IMR-90 (cell line): ENCODE results near the gene CMTM8.

Source experiments
- CEBPB ChIP-seq: IDR thresholded peaks from 2 replicates; pipeline ENCODE4 v1.6.1; 2012; ENCODE audit warnings: low read depth, low read length, improper control_type of control experiment
- POLR2A ChIP-seq: IDR thresholded peaks from 2 replicates; pipeline ENCODE4 v1.6.1; 2012; ENCODE audit warnings: mild to moderate bottlenecking, low read depth, low read length
- RAD21 ChIP-seq: IDR thresholded peaks from 2 replicates; pipeline ENCODE4 v1.6.1; 2012; ENCODE audit warnings: low read length, improper control_type of control experiment
- TF ChIP-seq, protein P1 (sequence below): conservative IDR thresholded peaks from 2 replicates; pipeline ENCODE4 v1.5.1; 2012; ENCODE audit warnings: mild to moderate bottlenecking, low read depth, low read length, improper control_type of control experiment
- TF ChIP-seq, protein P2 (sequence below): fragments of 150-350 bp; IDR thresholded peaks from 2 replicates; pipeline ENCODE4 v1.6.1; 2016; ENCODE audit warnings: low read depth, mild to moderate bottlenecking, low read length, moderate library complexity, borderline replicate concordance
- TF ChIP-seq, protein P3 (sequence below): fragments of 150-350 bp; IDR thresholded peaks from 2 replicates; pipeline ENCODE4 v1.6.1; 2017; ENCODE audit warnings: mild to moderate bottlenecking, antibody characterized with exemption, low read length, low read depth

DNA sequence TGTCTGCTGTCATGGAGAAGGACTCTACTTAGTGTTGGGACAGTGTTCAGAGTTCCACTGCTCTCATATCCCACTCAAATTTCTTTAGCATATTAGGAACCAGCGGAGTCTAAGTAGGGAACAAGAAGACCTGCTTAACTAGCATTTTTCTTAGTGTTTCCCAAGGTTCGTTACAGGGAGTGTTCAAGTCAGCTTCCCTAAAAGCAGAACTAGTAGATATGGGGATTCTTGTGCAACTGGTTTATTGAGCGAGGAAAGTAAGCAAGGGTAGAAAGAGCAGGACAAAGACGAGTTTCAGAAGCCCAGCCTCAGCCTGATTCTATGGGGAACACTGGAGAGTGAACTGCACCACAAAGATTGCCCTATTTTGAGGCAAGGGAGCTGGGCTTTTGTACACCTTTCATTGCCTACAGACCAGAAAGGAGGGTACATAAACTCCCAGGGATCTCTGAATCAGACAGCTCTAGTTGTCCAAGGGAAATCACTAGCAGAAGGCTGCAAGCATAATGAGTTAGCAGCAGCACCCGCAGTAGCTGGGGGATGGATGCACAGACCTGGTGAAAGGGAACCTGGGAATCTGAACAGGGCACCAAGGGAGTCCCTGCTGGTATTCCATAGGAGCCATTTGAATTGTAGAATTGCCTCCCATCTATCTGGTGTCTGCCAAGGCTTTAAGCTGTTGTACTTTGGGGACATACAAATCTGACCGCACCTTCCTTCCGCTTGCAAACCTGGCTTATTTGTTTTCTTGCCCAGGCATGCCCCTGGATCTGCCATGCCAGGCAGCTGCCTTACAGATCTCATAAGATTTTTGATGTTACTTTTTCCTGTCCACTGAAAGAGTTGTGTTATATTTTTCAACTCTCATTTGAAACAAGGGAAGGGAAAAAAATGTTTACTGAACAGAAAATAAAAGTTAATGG, 168.3 kb downstream of the CMTM8 start:
- TF ChIP-seq, protein P1, sequence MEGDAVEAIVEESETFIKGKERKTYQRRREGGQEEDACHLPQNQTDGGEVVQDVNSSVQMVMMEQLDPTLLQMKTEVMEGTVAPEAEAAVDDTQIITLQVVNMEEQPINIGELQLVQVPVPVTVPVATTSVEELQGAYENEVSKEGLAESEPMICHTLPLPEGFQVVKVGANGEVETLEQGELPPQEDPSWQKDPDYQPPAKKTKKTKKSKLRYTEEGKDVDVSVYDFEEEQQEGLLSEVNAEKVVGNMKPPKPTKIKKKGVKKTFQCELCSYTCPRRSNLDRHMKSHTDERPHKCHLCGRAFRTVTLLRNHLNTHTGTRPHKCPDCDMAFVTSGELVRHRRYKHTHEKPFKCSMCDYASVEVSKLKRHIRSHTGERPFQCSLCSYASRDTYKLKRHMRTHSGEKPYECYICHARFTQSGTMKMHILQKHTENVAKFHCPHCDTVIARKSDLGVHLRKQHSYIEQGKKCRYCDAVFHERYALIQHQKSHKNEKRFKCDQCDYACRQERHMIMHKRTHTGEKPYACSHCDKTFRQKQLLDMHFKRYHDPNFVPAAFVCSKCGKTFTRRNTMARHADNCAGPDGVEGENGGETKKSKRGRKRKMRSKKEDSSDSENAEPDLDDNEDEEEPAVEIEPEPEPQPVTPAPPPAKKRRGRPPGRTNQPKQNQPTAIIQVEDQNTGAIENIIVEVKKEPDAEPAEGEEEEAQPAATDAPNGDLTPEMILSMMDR = no peak
- TF ChIP-seq RAD21 (no peak), CEBPB (no peak), POLR2A (no peak)
- TF ChIP-seq, protein P2, sequence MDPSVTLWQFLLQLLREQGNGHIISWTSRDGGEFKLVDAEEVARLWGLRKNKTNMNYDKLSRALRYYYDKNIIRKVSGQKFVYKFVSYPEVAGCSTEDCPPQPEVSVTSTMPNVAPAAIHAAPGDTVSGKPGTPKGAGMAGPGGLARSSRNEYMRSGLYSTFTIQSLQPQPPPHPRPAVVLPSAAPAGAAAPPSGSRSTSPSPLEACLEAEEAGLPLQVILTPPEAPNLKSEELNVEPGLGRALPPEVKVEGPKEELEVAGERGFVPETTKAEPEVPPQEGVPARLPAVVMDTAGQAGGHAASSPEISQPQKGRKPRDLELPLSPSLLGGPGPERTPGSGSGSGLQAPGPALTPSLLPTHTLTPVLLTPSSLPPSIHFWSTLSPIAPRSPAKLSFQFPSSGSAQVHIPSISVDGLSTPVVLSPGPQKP = no peak
- TF ChIP-seq, protein P3, sequence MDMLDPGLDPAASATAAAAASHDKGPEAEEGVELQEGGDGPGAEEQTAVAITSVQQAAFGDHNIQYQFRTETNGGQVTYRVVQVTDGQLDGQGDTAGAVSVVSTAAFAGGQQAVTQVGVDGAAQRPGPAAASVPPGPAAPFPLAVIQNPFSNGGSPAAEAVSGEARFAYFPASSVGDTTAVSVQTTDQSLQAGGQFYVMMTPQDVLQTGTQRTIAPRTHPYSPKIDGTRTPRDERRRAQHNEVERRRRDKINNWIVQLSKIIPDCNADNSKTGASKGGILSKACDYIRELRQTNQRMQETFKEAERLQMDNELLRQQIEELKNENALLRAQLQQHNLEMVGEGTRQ = no peak
